K562 (cell line): ENCODE results near the gene OR10G3. TPM values are rescaled to one million over a fixed set of nuclear protein-coding genes. Genes with fewer than 3 reads are reported as not detected.

Source experiments
- ATAC-seq: fragments of 200-7000 bp; cut with Tn5 transposase; 3 replicates; pipeline ENCODE4 v1.9.1; 2020; ENCODE audit warnings: moderate library complexity
- BruUV-seq: library from RNA; stranded (reverse); fragments of 400-500 nt; replicated peaks from 2 replicates; lab custom pipeline; 2021; lab: Mats Ljungman, UMichigan
- CTCF ChIA-PET: fragments of 300-600 bp; formaldehyde crosslinking; extraction: SDS; loops from one replicate; lab custom pipeline; 2021; ENCODE audit warnings: low intra/inter-chr PET ratio; lab: Yijun Ruan, JAX
- POLR2A ChIA-PET: fragments of 300-600, 350-650 bp; sonication (Branson Sonifier 250); formaldehyde crosslinking; extraction: SDS; loops from one replicate; lab custom pipeline; 2021; ENCODE audit warnings: antibody characterized with exemption, inconsistent platforms; lab: Yijun Ruan, JAX
- DNase-seq, 4 experiments: peaks; one replicate each; pipeline versions ENCODE4 v3.0.0 to v3.0.0-alpha.2; 2011 to 2018; ENCODE audit warnings: low spot score in 3 of 4, mixed read lengths in 3 of 4; ENCODE audit errors: extremely low read depth in 1 of 4
- FAIRE-seq: peaks from 2 replicates; lab custom pipeline; 2011; peaks lifted over from hg19 to GRCh38; lab: Jason Lieb, UNC
- H2AFZ ChIP-seq: 2 replicates; pipeline ENCODE4 v1.6.0; 2011; ENCODE audit warnings: low read depth, low read length, control low read depth, inconsistent platforms
- H3K27ac ChIP-seq: fragments of 200-600 bp; 3 replicates; pipeline ENCODE4 v1.8.0; 2011; ENCODE audit warnings: low read depth, mild to moderate bottlenecking, control low read depth, inconsistent platforms, low read length, moderate library complexity, mixed read lengths; ENCODE audit errors: extremely low read depth
- H3K27me3 ChIP-seq, 2 experiments: fragments of 300-600 bp in 1 of 2; 2 replicates in 1 of 2; 3 replicates in 1 of 2; pipeline versions ENCODE4 v1.6.0 to v1.8.0; 2011; ENCODE audit warnings: inconsistent platforms in 2 of 2, low read length in 2 of 2, mild to moderate bottlenecking in 1 of 2, mixed read lengths in 1 of 2, moderate library complexity in 1 of 2; ENCODE audit not compliant: control insufficient read depth in 2 of 2, insufficient read depth in 2 of 2
- H3K36me3 ChIP-seq: fragments of 300-600 bp; 3 replicates; pipeline ENCODE4 v1.8.0; 2011; ENCODE audit warnings: mild to moderate bottlenecking, low read length, inconsistent platforms; ENCODE audit not compliant: control insufficient read depth, insufficient read depth
- H3K4me1 ChIP-seq, 2 experiments: fragments of 200-600 bp in 1 of 2; replicated peaks in 1 of 2; 2 replicates in 1 of 2; 3 replicates in 1 of 2; pipeline versions ENCODE4 v1.5.1 to v1.8.0; 2011; ENCODE audit warnings: inconsistent platforms in 2 of 2, low read length in 2 of 2, mild to moderate bottlenecking in 1 of 2, mixed read lengths in 1 of 2, moderate library complexity in 1 of 2; ENCODE audit not compliant: control insufficient read depth in 2 of 2, insufficient read depth in 2 of 2
- H3K4me2 ChIP-seq: 2 replicates; pipeline ENCODE4 v1.6.1; 2011; ENCODE audit warnings: low read length, control low read depth, inconsistent platforms, mixed read lengths; ENCODE audit not compliant: insufficient read depth
- H3K4me3 ChIP-seq: fragments of 200-600 bp; sonication (generic), shearing (Covaris generic); 2 replicates; pipeline ENCODE4 v1.5.1; 2016; ENCODE audit warnings: control low read depth, inconsistent platforms
- H3K79me2 ChIP-seq: fragments of 200-600 bp; 3 replicates; pipeline ENCODE4 v1.8.0; 2011; ENCODE audit warnings: low read length, inconsistent platforms; ENCODE audit not compliant: control insufficient read depth, insufficient read depth
- H3K9ac ChIP-seq, 2 experiments: 2 replicates each; pipeline versions ENCODE4 v1.6.0 to v1.6.1; 2011; ENCODE audit warnings: low read depth in 2 of 2, low read length in 2 of 2, control low read depth in 1 of 2, inconsistent platforms in 1 of 2, mild to moderate bottlenecking in 1 of 2, mixed read lengths in 1 of 2; ENCODE audit not compliant: insufficient read depth in 1 of 2
- H3K9me1 ChIP-seq: one replicate; pipeline ENCODE4 v1.6.0; 2011; ENCODE audit warnings: inconsistent platforms, mild to moderate bottlenecking, low read length, moderate library complexity; ENCODE audit not compliant: control insufficient read depth, insufficient read depth
- H3K9me3 ChIP-seq: replicated peaks from 2 replicates; pipeline ENCODE4 v1.5.1; 2011; ENCODE audit warnings: low read depth, low read length, inconsistent platforms; ENCODE audit not compliant: control insufficient read depth, insufficient read depth
- H4K20me1 ChIP-seq: replicated peaks from 2 replicates; pipeline ENCODE4 v1.6.1; 2011; ENCODE audit warnings: low read length, inconsistent platforms, mixed read lengths; ENCODE audit not compliant: control insufficient read depth, insufficient read depth
- DNMT1 ChIP-seq: fragments of 450-650 bp; IDR thresholded peaks from 2 replicates; pipeline ENCODE4 v1.6.1; 2016; ENCODE audit warnings: antibody characterized with exemption, mild to moderate bottlenecking
- EHMT2 ChIP-seq: fragments of 450-650 bp; IDR thresholded peaks from 2 replicates; pipeline ENCODE4 v1.6.1; 2018; ENCODE audit warnings: antibody characterized with exemption
- ZNF134 ChIP-seq: fragments of 250-450 bp; sonication (Bioruptor Pico); conservative IDR thresholded peaks from 2 replicates; pipeline ENCODE4 v1.4.0; 2020
- ZNF263 ChIP-seq: sonication (generic); formaldehyde crosslinking; IDR thresholded peaks from 2 replicates; pipeline ENCODE4 v1.8.0; 2022; ENCODE audit warnings: mild to moderate bottlenecking, missing genetic modification reagents, borderline replicate concordance
- WGBS: fragments of 100-300 bp; shearing (Covaris generic); methylation state at CpG from one replicate; pipeline ENCODE4 v1.1.6; 2016; ENCODE audit warnings: low coverage, mixed read lengths; ENCODE audit not compliant: insufficient coverage; ENCODE audit errors: missing lambda C conversion rate; 5-methylcytosine and 5-hydroxymethylcytosine counted together
- in situ Hi-C: fragments of 300-500 bp; cut with MboI; formaldehyde crosslinking; loops from 4 replicates; pipeline ENCODE4 v1.15.0; 2018; ENCODE audit warnings: inconsistent platforms, mixed read lengths
- intact Hi-C: fragments of 100-400 bp; cut with micrococcal nuclease; formaldehyde crosslinking; loops from 2 replicates; pipeline ENCODE4 v1.14.2; 2022
- polyA plus RNA-seq, 8 experiments: library from polyadenylated mRNA; depleted of rRNA in 4 of 8; stranded (reverse) in 5 of 8; unstranded in 3 of 8; fragments of >200 nt; fragmentation: Nextera tagmentation in 2 of 8; fragmentation: Illumina TruSeq in 1 of 8; extraction: Ambion mirVana in 2 of 8; extraction: Trizol in 1 of 8; gene quantifications; 2 replicates each; pipeline versions ENCODE4 v1.2.1 to v1.2.3, GENCODE V29; 2011 to 2014; ENCODE audit warnings: inconsistent platforms in 1 of 8, missing spikeins in 1 of 8
- total RNA-seq, 7 experiments: library from RNA; depleted of rRNA in 6 of 7; stranded (reverse); fragments of >200 nt in 6 of 7; fragmentation: Illumina TruSeq in 2 of 7; extraction: Trizol in 2 of 7; gene quantifications; 2 replicates each; pipeline versions ENCODE4 v1.2.1 to v1.2.3, GENCODE V29; 2011 to 2021; ENCODE audit warnings: low replicate concordance in 1 of 7

OR10G3 gene
- total and polyA plus RNA-seq, 9 of the 15 experiments (the other 6 are each of a cell fraction or from before 2014, with no cell fraction given), result not detected

DNA sequence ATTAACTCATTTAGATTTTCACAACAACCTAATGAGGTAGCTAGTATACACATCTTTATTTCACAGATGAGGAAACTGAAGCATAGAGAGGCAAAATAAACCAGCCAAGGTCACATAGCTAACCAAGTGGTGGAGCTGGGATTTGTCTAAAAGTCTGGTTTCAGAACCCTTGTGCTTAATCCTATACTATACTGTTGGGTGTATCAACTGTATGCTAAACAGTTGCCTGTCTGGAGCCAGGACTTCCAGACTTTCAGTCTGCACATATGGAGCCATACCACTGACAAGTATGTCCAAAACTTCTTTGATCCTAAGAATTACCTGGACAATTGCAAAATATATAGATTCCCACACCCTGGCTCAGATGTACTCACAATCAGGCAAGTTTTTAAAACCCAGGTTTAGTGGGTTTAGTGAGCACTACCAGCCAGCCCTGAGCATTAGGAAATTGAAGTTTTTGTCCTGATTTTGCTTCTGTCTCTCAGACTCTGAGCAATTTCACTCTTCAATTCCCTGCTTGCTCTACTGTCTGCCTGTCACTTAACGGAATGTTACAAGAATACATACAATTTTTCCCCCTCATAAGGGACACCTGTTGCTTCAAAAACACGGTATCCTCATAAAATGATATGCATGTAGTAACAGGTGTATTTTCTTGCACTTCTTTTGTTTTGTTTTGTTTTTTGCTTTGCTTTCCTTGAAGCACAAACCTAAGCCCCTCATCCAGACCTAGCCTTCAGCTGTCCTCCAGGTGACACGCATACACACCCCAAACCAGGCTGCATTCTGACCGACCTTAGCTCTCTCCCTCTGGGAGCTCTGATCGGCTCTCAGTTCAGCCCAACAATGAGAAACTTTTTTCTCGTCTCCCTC, 44.1 kb downstream of the OR10G3 start:
- H3K9me3 ChIP-seq, result no peaks in the 10 kb centered on the region
- ATAC-seq (peak; percentile 43; the same call in 2 of the 3 replicates), FAIRE-seq (no peak), DNase-seq (no peak)
- H3K27me3 ChIP-seq, result no peaks in the 10 kb centered on the region
- H3K9me1 ChIP-seq, result no peaks in the 10 kb centered on the region
- H3K27ac ChIP-seq, result no peak overlapping the region
- no peaks in the 10 kb centered on the region for H3K36me3 ChIP-seq
- no peak overlapping the region for H3K9ac ChIP-seq
- peaks cover 3 to 8% of the 10 kb centered on the region in 2 experiments; a peak in 4 of 5 replicates for H3K4me1 ChIP-seq
- no TSS peak for BruUV-seq
- no peak for TF ChIP-seq ZNF134
- TF ChIP-seq DNMT1, result no peak
- no peak overlapping the region for H2AFZ ChIP-seq
- CTCF ChIA-PET, result no interaction called here
- no peaks in the 10 kb centered on the region for H3K79me2 ChIP-seq
- no peak overlapping the region for H3K4me2 ChIP-seq
- no peak overlapping the region for H3K4me3 ChIP-seq
- intact Hi-C loops, result no loop called here
- POLR2A ChIA-PET, result no interaction called here
- WGBS, result 52% methylated on average over 6 of the region's 6 CpGs
- in situ Hi-C loops, result no loop called here
- no peaks in the 10 kb centered on the region for H4K20me1 ChIP-seq

DNA sequence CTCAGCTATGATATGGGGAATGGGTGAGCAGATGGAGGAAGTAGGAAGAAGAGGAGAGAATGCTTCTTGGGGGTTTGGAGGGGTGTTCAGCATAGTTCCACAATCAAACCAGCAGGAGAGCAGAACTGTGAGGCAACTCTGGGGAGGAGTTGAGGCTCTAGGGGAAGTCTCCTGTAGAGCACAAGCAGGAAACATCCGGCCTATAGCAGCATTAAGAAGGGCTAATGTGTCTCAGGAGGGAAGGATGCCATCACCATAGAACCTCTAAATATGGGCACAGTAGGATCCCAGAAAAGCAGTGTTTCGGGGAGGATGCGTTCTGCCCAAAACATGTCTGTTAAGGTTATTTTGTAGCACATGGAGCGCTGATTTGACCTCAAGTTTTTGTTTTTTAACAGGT, 45.3 kb downstream of the OR10G3 start:
- H3K9ac ChIP-seq, result no peak overlapping the region
- FAIRE-seq, result no peak
- H3K36me3 ChIP-seq, result no peaks in the 10 kb centered on the region
- no peaks in the 10 kb centered on the region for H3K9me3 ChIP-seq
- no peak for DNase-seq
- no TSS peak for BruUV-seq
- ChIA-PET CTCF (no interaction called here), POLR2A (interaction anchor here (0.9 to 1.5 kb wide), 2 partner anchors 12 to 152 kb away, joined by 3 to 5 read pairs; no protein-coding TSS in a partner anchor)
- TF ChIP-seq EHMT2, result no peak
- no peak for TF ChIP-seq ZNF263
- H3K4me1 ChIP-seq, result peaks cover 3 to 9% of the 10 kb centered on the region in 2 experiments; a peak in 4 of 5 replicates
- H3K4me3 ChIP-seq, result no peak overlapping the region
- ATAC-seq, result peak; percentile 74
- no peaks in the 10 kb centered on the region for H3K27me3 ChIP-seq
- intact Hi-C loops, result no loop called here
- H3K27ac ChIP-seq, result no peak overlapping the region
- no peak overlapping the region for H3K4me2 ChIP-seq
- 75% methylated on average over 4 of the region's 4 CpGs for WGBS
- in situ Hi-C loops, result no loop called here
- 0 out of 2 replicates have a peak overlapping the region, but pooled peaks have one; percentile 44 for H2AFZ ChIP-seq
- no peaks in the 10 kb centered on the region for H4K20me1 ChIP-seq
- H3K9me1 ChIP-seq, result no peaks in the 10 kb centered on the region
- no peaks in the 10 kb centered on the region for H3K79me2 ChIP-seq
